Muscle of leg (tissue), 11 donors: Measurements from ENCODE around the gene MAP3K21. TPM values are rescaled to one million over a fixed set of nuclear protein-coding genes. Genes with fewer than 3 reads are reported as not detected.

Experiments
- DNase-seq: peaks from one replicate; pipeline ENCODE4 v3.0.0; 2013
- H3K27ac ChIP-seq: one replicate; pipeline ENCODE4 v1.5.1; 2013; ENCODE audit warnings: mild to moderate bottlenecking, low read length, control low read depth
- H3K27me3 ChIP-seq: one replicate; pipeline ENCODE4 v1.6.1; 2013; ENCODE audit warnings: low read length; ENCODE audit not compliant: control insufficient read depth, insufficient read depth
- H3K36me3 ChIP-seq: one replicate; pipeline ENCODE4 v1.6.1; 2013; ENCODE audit warnings: low read length; ENCODE audit not compliant: control insufficient read depth, insufficient read depth
- H3K4me1 ChIP-seq: one replicate; pipeline ENCODE4 v1.6.1; 2013; ENCODE audit warnings: low read length; ENCODE audit not compliant: control insufficient read depth, insufficient read depth
- H3K4me3 ChIP-seq: one replicate; pipeline ENCODE4 v1.5.1; 2013; ENCODE audit warnings: low read length, control low read depth
- H3K9me3 ChIP-seq: replicated peaks from 2 replicates; pipeline ENCODE4 v1.6.1; 2013; ENCODE audit warnings: low read depth, low read length; ENCODE audit not compliant: control insufficient read depth
- WGBS: methylation state at CpG from one replicate; pipeline ENCODE4 v1.1.5; 2013; ENCODE audit warnings: missing lambda C conversion rate; ENCODE audit not compliant: insufficient coverage; 5-methylcytosine and 5-hydroxymethylcytosine counted together
- polyA plus RNA-seq, 8 donors: library from polyadenylated mRNA; unstranded; fragments of 120-200 nt; gene quantifications; one replicate each; pipeline versions ENCODE4 v1.2.1 to v1.2.3, GENCODE V29; 2013; ENCODE audit warnings: inconsistent platforms in 1 of 8, low replicate concordance in 1 of 8; ENCODE audit not compliant: insufficient read length in 8 of 8, insufficient read depth in 1 of 8
- total RNA-seq: library from RNA; stranded (reverse); fragments of 120-200 nt; gene quantifications from one replicate; pipeline ENCODE4 v1.2.4, GENCODE V29; 2013

Gene MAP3K21
- total and polyA plus RNA-seq, 9 donors: 0.08 to 1.1 (median 0.19) TPM

DNA sequence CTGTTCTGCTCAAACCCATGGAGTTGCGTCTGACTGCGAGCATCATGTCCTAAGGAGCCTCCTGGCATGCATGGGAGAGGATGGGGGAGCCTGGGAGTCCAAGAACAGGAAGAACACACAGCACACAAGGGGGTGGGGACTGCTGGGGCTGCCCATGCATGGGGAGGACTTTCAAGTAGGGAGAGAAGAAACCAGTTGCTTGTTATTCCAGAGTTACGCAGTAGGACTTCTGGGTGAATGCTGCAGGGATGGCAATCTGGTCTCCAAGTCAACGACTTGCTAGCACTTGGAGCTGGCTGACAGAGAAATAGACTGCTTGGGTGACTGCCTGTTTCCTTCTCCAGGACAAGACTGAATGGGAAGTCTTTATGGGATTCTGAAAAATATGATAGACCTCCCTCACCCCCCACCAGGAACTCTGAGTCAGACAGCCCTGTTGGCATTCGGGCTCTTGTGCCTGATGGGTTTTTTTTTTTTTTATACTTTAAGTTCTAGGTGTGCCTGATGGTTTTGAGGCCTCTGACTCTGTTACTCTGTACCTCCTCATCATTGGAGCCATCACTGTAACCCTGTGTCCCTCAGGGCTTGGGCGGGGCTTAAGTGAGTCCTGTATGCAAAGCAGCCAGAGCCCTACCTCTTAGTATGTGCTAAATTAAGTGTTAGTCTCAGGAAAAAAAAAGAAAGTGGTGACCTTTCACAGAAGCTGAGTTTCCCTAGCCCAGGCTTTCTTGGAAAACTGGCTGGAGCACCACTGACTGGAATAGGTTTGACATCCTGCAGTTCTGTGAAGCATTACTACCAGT lies 30.3 kb downstream of the MAP3K21 start:
- DNase-seq: peak; percentile 11
- no peaks in the 10 kb centered on the region for H3K9me3 ChIP-seq
- H3K4me3 ChIP-seq: no peak overlapping the region
- H3K27me3 ChIP-seq: peaks cover 7% of the 10 kb centered on the region
- no peaks in the 10 kb centered on the region for H3K36me3 ChIP-seq
- H3K27ac ChIP-seq: no peak overlapping the region
- 97% methylated on average over 3 of the region's 6 CpGs for WGBS
- H3K4me1 ChIP-seq: no peaks in the 10 kb centered on the region

DNA sequence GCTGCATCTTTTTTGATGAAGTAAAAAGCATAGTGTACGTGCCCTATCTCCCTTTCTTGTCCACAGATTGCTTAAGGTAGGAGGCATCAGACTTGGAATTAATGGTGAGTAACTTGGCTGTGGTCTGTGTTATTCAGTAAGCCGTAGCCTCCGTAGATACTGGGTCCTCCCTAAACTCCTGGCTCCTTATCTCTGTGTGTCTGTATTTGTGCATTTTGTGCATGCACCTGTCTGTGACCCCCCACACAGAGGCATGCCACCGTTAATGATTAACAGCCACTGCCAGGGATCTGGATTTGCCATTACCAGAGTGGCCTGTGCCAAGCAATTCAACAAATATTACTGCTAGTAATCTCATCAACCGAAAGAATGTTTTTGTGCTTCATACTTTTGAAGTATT lies 31.9 kb downstream of the MAP3K21 start:
- no peaks in the 10 kb centered on the region for H3K36me3 ChIP-seq
- H3K27me3 ChIP-seq: peaks cover 7% of the 10 kb centered on the region
- no peak overlapping the region for H3K4me3 ChIP-seq
- no peaks in the 10 kb centered on the region for H3K9me3 ChIP-seq
- WGBS: 40% methylated on average over 1 of the region's 5 CpGs
- no peak for DNase-seq
- no peaks in the 10 kb centered on the region for H3K4me1 ChIP-seq
- no peak overlapping the region for H3K27ac ChIP-seq

DNA sequence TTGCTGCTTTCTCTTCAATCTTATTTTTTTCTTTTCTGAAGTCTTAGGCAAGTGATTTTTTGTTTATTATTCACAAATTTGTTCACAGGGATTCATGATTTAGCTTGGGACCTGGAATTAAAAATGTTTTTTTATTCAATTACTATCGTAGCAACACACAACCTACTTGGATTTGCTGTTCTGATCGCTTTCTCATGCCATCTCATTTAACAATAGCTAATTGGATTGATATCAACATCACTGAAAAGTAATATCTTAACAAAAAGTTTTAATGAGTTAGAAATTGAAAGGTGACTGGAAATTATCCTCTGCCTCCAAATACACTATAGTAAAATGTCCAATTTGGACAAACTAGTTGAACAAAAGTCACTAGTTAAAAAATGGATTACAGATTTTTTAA lies 32.4 kb downstream of the MAP3K21 start:
- H3K9me3 ChIP-seq: no peaks in the 10 kb centered on the region
- no peaks in the 10 kb centered on the region for H3K36me3 ChIP-seq
- peaks cover 7% of the 10 kb centered on the region for H3K27me3 ChIP-seq
- WGBS: no CpG with 5 or more reads among the region's 2 CpGs
- no peak overlapping the region for H3K4me3 ChIP-seq
- no peaks in the 10 kb centered on the region for H3K4me1 ChIP-seq
- no peak for DNase-seq
- H3K27ac ChIP-seq: no peak overlapping the region

DNA sequence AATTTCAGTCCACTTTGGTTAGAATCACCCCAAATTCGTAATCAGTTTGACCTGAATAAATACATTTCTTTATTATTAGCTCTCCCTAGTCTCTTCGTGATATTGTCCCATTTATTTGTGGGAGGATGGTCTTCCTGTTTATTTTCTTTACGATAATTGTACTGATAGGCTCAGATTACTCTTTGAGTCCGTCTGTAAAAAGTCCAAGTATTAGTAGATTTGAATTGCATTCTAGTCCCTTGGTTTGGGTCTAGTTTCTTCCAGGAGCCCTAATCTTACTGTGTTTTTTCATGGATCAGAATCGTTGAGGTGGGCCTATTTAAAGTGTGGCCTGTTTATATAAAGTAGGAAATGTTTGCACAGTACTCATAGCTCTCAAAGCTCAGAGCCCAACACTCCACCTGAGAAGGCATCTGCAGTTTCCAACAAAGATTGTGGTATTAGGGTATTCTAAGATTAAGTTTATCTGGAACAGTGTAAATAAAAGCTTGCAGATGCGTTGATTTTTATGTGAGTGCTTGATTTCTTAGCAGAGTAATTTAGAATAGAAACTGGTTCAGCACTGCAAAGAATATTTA lies 33.1 kb downstream of the MAP3K21 start:
- 0% methylated on average over 1 of the region's 6 CpGs for WGBS
- Histone ChIP-seq H3K36me3 (no peaks in the 10 kb centered on the region), H3K27me3 (peaks cover 7% of the 10 kb centered on the region), H3K4me3 (no peak overlapping the region), H3K4me1 (no peaks in the 10 kb centered on the region), H3K9me3 (no peaks in the 10 kb centered on the region), H3K27ac (no peak overlapping the region)
- no peak for DNase-seq

DNA sequence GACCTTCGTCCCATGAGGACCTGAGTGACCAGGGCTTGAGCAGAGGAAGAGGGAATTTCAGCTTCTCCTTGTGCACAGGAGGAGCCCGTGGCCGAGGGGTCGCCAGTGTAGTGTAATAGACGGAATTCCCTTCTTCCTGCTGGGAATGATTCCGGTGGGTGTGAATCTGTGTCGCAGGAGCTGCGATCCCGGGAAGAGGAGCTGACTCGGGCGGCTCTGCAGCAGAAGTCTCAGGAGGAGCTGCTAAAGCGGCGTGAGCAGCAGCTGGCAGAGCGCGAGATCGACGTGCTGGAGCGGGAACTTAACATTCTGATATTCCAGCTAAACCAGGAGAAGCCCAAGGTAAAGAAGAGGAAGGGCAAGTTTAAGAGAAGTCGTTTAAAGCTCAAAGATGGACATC lies 34.4 kb downstream of the MAP3K21 start:
- WGBS: 17% methylated on average over 18 of the region's 19 CpGs
- Histone ChIP-seq H3K4me1 (no peaks in the 10 kb centered on the region), H3K4me3 (no peak overlapping the region), H3K36me3 (no peaks in the 10 kb centered on the region), H3K9me3 (no peaks in the 10 kb centered on the region), H3K27ac (no peak overlapping the region), H3K27me3 (peaks cover 7% of the 10 kb centered on the region)
- DNase-seq: peak; percentile 9

DNA sequence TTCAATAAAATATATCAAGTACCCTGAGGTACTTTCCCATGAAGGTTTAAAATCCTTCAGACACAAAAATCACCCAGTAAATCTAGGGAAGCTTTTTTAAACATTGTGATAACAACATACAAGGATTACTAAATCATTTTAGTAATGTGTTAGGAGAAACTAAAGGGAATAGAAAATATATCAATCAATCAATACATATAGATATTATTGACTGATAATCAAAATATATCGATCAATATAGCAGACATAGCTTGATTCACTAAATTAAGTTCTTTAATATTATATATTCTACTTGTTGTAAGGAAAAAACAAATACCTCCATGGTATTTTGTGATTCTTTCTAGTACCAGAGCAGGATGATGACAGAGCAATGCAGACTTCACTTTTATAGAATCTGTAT lies 35.2 kb downstream of the MAP3K21 start:
- no peaks in the 10 kb centered on the region for H3K36me3 ChIP-seq
- H3K27ac ChIP-seq: no peak overlapping the region
- H3K4me3 ChIP-seq: no peak overlapping the region
- no CpG with 5 or more reads among the region's 1 CpG for WGBS
- H3K9me3 ChIP-seq: no peaks in the 10 kb centered on the region
- no peak for DNase-seq
- peaks cover 6% of the 10 kb centered on the region for H3K27me3 ChIP-seq
- H3K4me1 ChIP-seq: no peaks in the 10 kb centered on the region

DNA sequence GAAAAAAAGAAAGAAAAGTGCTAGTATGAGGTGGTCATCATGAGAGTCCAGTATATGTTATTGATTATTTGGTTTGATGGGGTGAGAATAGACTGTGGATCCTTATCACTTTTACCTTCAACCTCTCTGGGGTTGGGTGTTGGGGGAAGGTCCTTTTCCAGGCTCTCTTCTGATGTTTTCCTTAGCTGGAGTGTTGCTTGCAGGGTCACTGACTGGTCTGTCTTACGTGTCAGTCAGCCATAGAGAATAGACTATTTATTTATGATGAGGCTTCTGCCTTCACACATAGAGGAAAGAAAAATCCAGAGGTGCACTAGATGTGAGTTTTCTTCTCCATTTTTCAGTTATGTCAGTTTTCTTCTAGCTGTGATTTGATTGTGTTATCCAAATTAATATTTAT lies 36.5 kb downstream of the MAP3K21 start:
- Histone ChIP-seq H3K4me3 (no peak overlapping the region), H3K27ac (no peak overlapping the region), H3K9me3 (no peaks in the 10 kb centered on the region), H3K4me1 (no peaks in the 10 kb centered on the region), H3K27me3 (peaks cover 6% of the 10 kb centered on the region), H3K36me3 (no peaks in the 10 kb centered on the region)
- no CpG with 5 or more reads among the region's 1 CpG for WGBS
- DNase-seq: no peak

DNA sequence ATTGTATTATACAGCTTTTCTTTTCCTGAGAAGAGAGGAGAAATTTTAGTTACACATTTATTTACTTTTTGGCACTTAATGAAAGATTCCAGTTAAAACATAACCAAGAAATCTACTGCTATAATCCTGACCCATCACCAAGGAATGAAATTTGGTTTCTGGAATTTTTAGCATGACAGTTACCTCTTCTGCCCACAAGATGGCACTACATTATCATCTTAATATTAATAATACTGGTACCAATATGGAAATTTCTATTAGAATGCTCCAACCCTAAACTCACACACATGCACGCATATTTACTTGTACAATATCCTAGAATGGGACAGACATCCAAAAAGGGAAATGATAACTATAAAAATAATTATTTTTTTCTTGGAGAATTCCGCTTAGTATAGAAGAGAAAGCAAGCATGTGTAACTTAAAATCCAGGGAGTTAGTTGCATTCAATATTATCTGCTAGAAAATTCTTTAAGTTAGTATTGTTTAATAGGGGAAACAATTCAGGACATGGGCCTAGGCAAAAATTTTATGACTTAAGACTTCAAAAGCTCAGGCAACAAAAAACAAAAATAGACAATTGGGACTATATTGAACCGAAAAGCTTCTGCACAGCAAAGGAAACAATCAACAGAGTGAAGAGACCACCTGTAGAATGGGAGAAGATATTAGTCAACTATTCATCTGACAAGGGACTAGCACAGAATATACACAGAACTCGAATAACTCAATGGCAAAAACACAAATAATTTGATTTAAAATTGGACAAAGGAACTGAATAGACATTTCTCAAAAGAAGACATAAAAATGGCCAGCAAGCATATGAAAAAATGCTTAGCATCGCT lies 37.4 kb downstream of the MAP3K21 start:
- no CpG with 5 or more reads among the region's 5 CpGs for WGBS
- no peak overlapping the region for H3K4me3 ChIP-seq
- no peaks in the 10 kb centered on the region for H3K36me3 ChIP-seq
- no peaks in the 10 kb centered on the region for H3K9me3 ChIP-seq
- H3K27me3 ChIP-seq: peaks cover 6% of the 10 kb centered on the region
- no peaks in the 10 kb centered on the region for H3K4me1 ChIP-seq
- peak; percentile 7 for DNase-seq
- H3K27ac ChIP-seq: no peak overlapping the region

DNA sequence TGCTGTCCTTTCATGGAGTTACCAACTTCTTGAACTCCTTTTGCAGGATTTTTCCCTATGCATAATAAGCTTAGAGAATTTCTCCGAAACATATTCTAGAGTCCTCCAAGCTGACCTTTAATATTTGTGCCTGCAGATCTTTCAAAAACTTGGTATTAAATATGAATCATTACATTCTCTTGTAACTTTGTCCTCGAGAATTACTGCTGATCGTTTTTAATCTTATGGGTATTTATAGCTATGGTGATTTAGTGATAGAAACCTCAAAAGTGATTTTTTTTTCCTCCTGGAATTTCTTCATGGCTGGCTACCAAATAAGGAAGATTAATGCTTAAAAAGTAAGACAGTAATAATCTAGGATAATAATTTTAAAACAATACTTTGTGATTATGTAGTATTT lies 39.1 kb downstream of the MAP3K21 start:
- WGBS: no CpG with 5 or more reads among the region's 3 CpGs
- H3K4me1 ChIP-seq: no peaks in the 10 kb centered on the region
- no peaks in the 10 kb centered on the region for H3K9me3 ChIP-seq
- H3K36me3 ChIP-seq: no peaks in the 10 kb centered on the region
- no peak overlapping the region for H3K4me3 ChIP-seq
- peaks cover 5% of the 10 kb centered on the region for H3K27me3 ChIP-seq
- no peak for DNase-seq
- H3K27ac ChIP-seq: no peak overlapping the region
